Activated naive CD8-positive, alpha-beta T cell treated with anti-CD3 and anti-CD28 coated beads, Interleukin-2, amount 50 U/mL, for 16 hours (primary cell): Measurements from ENCODE around the gene TRIM60.
"Not testable (repeated sequence)": the region's sequence is repeated elsewhere in the genome, so short reads cannot be mapped to it uniquely, and the experiment has no call there.

Experiments
- DNase-seq: peaks from one replicate; pipeline ENCODE4 v3.0.0-alpha.2; 2020; ENCODE audit warnings: low read depth, low spot score

The TRIM60 gene

DNA sequence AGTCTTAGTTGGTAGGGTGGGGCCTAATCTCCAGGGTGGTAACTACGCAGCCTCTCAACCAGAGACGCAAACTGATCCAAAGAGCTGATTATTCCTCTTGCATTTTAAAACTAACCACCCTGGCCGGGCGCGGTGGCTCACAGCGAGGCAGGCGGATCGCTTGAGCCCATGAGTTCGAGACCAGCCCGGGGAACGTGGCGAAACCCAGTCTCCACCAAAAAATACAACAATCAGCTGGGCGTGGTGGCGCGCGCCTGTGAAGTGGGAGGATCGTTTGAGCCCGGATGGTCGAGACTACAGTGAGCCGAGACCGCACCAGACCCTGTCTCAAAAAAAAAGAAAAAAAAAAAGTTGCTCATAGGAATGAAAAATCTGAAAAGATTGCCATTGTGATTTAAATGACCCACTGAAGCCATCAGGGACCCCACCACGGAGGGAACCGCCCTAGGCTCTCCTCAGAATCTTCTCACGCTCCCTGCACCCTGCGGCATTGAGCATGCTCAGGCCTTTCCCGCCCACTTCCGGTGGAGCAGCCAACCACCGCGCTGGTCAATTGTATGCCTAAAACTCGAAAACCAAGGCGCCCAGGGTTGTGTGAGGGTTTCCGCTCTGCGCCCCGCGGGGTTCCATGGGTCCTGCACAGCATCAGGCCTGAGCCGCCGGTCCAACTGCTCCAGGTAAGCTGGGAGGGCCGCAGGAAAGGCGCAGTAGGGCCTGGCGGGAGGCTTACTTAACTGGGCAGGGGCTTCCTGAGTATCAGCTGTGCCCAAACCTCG, at the start of gene TRIM60:
Gene TRIM60 (plus strand): TSS at position 564 of the 776 bp plus-strand sequence. CDS start 8,074 bp downstream, outside the sequence.
- no peak for DNase-seq

DNA sequence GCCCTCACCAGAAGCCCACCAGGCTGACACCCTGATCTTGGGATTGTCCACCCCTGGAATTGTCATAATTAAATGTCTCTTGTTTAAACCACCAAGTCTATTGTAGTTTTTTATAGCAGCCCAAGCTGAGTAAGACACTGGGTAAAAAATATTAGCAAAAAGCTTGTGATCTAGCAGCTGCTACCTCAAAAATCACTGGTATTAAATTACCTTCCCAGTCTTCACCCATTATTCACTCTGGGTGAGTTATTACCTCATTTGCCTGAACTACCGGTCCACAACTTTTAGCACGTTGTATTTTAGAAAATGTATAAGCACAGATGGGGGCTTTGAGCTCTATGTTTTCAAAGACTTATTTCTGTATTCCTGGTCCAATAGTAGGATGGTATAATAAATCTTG, 42.3 kb upstream of the TRIM60 start:
- DNase-seq = no peak

- DNase-seq = not testable (repeated sequence)
Observed at GRCh38 chr4:164990786-164991185, 41.0 kb upstream of the TRIM60 start.

- not testable (repeated sequence) for DNase-seq
Observed at GRCh38 chr4:164996123-164996522, 35.7 kb upstream of the TRIM60 start.

- no peak for DNase-seq
Observed at GRCh38 chr4:164997324-164997723, 34.5 kb upstream of the TRIM60 start.

DNA sequence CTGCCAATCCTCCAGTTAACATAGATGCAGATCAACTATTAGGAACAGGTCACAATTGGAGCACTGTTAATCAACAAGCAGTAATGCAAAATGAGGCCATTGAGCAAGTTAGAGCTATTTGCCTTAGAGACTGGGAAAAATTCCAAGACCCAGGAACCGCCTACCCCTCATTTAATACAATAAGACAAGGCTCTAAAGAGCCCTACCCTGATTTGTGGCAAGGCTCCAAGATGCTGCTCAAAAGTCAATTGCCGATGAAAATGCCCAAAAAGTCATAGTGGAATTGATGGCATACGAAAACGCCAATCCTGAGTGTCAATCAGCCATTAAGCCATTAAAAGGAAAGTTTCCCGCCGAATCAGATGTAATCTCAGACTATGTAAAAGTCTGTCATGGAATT, 33.9 kb upstream of the TRIM60 start:
- DNase-seq = no peak

- DNase-seq = not testable (repeated sequence)
Observed at GRCh38 chr4:164998526-164999080, 33.2 kb upstream of the TRIM60 start.

- not testable (repeated sequence) for DNase-seq
Observed at GRCh38 chr4:165001957-165002356, 29.8 kb upstream of the TRIM60 start.

DNA sequence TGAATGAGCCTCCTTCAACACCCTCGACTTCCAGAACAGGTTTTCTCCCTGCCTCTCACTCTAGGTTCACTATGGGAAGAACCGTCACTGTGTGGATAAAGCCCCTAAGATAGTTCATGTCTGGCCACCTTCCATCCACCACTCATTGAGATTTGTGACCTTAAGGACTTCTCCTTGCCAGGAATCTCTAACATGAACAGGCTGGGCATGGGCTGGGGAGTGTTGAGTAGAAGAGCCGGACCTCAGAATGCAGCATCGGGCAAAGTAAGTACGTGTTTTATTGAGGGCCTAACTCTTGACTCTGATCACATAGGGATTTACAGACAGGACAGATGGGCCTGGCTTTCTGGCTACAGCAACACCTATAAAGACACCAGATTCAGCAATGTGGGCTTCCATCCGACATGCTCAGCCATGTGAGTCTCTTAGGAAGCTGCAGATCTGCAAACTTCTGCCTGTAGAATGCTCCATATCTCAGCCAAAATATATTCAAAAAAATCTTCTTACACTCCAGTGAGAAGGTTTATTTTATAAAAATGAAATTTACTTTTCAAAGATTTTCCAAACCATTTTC, 26.4 kb upstream of the TRIM60 start:
- no peak for DNase-seq

GRCh38 chr4:165006456-165006855, 25.3 kb upstream of the TRIM60 start:
- no peak for DNase-seq

- DNase-seq = no peak
Observed at GRCh38 chr4:165006886-165007285, 24.9 kb upstream of the TRIM60 start.

GRCh38 chr4:165009493-165010227, 22.1 kb upstream of the TRIM60 start:
- DNase-seq = no peak

DNA sequence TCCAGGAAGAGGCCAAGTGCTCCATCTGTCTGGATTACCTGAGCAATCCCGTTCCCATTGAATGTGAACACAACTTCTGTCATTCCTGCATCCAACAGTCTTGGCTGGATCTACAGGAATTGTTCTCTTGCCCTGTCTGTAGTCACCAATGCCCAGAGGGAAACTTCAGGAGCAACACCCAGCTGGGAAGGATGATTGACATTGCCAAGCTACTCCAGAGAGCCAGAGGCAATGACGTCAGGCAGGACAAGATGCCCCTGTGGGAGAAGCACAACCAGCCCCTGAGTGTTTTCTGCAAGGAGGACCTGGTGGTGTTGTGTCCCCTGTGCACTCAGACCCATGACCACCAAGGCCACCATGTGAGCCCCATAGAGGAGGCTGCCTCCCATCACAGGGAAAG, 21.3 kb upstream of the TRIM60 start:
- no peak for DNase-seq

GRCh38 chr4:165010991-165011390, 20.8 kb upstream of the TRIM60 start:
- no peak for DNase-seq

DNA sequence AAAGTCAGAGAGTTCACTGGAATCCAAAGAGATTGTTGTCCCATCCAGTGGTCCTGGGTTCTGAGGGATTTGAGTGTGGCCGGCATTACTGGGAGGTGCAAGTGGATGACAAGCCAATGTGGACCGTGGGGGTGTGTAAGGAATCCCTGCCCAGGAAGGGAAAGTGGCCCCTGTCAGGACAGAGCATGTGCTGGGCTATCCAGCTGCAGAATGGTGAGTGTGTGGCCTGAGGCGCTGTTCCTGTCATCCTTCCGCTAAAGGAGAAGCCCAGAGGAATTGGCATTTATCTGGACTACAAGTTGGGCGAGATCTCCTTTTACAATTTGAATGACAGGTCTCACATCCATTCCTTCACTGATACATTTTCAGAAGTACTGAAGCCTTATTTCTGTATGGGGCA, 20.4 kb upstream of the TRIM60 start:
- no peak for DNase-seq

- DNase-seq = no peak
Observed at GRCh38 chr4:165013691-165014090, 18.1 kb upstream of the TRIM60 start.

DNA sequence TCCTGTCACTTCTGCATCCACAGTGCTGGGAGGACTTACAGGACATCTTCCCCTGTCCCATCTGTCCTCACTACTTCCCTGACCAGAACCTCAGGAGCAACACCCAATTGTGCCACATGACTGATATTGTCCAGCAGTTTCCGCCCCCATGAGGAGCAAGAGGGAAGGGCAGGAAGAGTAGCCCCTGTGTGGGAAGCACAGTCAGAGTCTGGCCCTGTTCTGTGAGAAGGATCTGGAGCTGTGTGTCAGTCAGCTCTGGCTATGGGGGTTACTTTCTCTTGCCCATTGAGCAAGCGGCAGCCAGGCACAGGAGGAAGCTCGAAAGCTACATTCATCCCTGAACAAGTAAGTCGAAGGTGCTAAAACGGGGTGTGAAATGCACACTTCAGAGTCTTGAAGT, 14.8 kb upstream of the TRIM60 start:
- no peak for DNase-seq

GRCh38 chr4:165019995-165020394, 11.8 kb upstream of the TRIM60 start:
- not testable (repeated sequence) for DNase-seq

- not testable (repeated sequence) for DNase-seq
Observed at GRCh38 chr4:165025782-165026181, 6.0 kb upstream of the TRIM60 start.

GRCh38 chr4:165027762-165028402, 3.9 kb upstream of the TRIM60 start:
- DNase-seq = no peak

GRCh38 chr4:165048170-165048569, 16.4 kb downstream of the TRIM60 start:
- no peak for DNase-seq

DNA sequence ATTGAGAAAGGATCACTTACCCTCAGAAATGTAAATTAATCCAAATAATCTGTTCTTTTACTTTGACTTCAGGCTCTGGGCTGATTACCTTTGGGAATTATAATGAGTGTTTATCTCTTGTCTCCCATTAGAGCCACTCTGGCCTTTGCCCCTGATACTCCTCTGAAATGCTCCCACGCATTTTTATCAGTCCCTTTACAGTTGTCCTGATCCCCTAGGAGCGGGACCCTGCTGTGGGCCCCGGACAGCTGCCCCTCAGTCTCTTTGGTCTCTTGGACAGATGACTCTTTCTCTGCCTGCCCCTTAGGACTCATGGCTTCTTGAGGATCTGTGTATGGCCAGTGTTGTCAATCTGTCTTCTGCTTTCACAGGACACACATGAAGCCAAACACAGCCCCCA, 20.8 kb downstream of the TRIM60 start:
- DNase-seq = no peak
